ENCODE data around the gene CDC16. TPM values are rescaled to one million over a fixed set of nuclear protein-coding genes. Genes with fewer than 3 reads are reported as not detected.
A peak's percentile ranks its signal among the peaks of the same experiment; 100 is the strongest.

Gene CDC16
- total and polyA plus RNA-seq, 9 of the 15 experiments (the other 6 are each of a cell fraction or from before 2014, with no cell fraction given): 23.2 to 102 (median 51.6) TPM

DNA sequence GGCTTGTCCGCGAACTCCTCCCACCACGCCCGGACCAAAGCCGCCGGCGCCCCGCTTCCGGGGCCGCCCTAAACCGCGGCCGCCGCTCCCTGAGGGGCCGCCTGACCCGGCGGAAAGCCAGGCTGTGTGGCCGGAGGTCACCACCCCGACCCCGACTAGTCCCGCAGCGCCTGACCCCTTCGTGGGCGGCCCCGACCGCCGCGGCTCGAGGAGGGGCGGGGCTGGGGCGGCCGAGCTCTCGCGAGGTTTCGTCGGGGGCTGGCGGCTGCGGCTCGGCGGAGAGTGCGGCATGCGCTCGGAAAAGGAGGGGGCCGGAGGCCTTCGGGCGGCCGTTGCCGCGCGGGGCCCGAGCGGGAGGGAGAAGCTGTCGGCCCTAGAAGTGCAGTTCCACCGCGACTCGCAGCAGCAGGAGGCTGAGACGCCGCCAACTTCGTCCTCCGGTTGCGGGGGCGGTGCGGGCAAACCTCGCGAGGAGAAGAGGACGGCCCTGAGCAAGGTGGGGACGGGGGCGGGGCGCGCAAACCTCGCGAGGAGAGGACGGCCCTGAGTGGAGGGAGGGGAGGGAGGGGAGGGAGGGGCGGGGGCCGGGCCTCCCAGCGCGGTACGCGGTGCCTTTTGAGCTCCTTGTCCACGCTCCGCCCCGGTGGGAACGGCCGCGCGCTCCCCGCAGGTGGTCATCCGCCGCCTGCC is 46.8 kb downstream of the CDC16 start, which contains the start of gene UPF3A (continued):
- TF ChIP-seq, protein P1, sequence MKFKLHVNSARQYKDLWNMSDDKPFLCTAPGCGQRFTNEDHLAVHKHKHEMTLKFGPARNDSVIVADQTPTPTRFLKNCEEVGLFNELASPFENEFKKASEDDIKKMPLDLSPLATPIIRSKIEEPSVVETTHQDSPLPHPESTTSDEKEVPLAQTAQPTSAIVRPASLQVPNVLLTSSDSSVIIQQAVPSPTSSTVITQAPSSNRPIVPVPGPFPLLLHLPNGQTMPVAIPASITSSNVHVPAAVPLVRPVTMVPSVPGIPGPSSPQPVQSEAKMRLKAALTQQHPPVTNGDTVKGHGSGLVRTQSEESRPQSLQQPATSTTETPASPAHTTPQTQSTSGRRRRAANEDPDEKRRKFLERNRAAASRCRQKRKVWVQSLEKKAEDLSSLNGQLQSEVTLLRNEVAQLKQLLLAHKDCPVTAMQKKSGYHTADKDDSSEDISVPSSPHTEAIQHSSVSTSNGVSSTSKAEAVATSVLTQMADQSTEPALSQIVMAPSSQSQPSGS (CRISPR knock-in tag; IDR thresholded peaks at IDR 0.05): no peak
- TF ChIP-seq, protein P2, sequence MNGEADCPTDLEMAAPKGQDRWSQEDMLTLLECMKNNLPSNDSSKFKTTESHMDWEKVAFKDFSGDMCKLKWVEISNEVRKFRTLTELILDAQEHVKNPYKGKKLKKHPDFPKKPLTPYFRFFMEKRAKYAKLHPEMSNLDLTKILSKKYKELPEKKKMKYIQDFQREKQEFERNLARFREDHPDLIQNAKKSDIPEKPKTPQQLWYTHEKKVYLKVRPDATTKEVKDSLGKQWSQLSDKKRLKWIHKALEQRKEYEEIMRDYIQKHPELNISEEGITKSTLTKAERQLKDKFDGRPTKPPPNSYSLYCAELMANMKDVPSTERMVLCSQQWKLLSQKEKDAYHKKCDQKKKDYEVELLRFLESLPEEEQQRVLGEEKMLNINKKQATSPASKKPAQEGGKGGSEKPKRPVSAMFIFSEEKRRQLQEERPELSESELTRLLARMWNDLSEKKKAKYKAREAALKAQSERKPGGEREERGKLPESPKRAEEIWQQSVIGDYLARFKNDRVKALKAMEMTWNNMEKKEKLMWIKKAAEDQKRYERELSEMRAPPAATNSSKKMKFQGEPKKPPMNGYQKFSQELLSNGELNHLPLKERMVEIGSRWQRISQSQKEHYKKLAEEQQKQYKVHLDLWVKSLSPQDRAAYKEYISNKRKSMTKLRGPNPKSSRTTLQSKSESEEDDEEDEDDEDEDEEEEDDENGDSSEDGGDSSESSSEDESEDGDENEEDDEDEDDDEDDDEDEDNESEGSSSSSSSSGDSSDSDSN (IDR thresholded peaks at IDR 0.05; ENCODE audit: borderline replicate concordance in 1 of 2, low read depth in 2 of 2, low read length in 2 of 2): peak; percentile 83 to 93; a peak in 3 of 4 replicates
- TF ChIP-seq, protein P3, sequence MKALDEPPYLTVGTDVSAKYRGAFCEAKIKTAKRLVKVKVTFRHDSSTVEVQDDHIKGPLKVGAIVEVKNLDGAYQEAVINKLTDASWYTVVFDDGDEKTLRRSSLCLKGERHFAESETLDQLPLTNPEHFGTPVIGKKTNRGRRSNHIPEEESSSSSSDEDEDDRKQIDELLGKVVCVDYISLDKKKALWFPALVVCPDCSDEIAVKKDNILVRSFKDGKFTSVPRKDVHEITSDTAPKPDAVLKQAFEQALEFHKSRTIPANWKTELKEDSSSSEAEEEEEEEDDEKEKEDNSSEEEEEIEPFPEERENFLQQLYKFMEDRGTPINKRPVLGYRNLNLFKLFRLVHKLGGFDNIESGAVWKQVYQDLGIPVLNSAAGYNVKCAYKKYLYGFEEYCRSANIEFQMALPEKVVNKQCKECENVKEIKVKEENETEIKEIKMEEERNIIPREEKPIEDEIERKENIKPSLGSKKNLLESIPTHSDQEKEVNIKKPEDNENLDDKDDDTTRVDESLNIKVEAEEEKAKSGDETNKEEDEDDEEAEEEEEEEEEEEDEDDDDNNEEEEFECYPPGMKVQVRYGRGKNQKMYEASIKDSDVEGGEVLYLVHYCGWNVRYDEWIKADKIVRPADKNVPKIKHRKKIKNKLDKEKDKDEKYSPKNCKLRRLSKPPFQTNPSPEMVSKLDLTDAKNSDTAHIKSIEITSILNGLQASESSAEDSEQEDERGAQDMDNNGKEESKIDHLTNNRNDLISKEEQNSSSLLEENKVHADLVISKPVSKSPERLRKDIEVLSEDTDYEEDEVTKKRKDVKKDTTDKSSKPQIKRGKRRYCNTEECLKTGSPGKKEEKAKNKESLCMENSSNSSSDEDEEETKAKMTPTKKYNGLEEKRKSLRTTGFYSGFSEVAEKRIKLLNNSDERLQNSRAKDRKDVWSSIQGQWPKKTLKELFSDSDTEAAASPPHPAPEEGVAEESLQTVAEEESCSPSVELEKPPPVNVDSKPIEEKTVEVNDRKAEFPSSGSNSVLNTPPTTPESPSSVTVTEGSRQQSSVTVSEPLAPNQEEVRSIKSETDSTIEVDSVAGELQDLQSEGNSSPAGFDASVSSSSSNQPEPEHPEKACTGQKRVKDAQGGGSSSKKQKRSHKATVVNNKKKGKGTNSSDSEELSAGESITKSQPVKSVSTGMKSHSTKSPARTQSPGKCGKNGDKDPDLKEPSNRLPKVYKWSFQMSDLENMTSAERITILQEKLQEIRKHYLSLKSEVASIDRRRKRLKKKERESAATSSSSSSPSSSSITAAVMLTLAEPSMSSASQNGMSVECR (CRISPR knock-in tag; IDR thresholded peaks at IDR 0.05): peak; percentile 48; the same call in 1 of the 2 replicates
- TF ChIP-seq ZEB2 (IDR thresholded peaks at IDR 0.05): no peak
- TF ChIP-seq FIP1L1 (IDR thresholded peaks at IDR 0.05; ENCODE audit: low read depth, low read length, poor library complexity, severe bottlenecking): peak; percentile 82
- no peak for TF ChIP-seq PYGO2 (tag; IDR thresholded peaks at IDR 0.05)
- no peak for TF ChIP-seq ARID2 (IDR thresholded peaks at IDR 0.05)
- TF ChIP-seq, protein P4, sequence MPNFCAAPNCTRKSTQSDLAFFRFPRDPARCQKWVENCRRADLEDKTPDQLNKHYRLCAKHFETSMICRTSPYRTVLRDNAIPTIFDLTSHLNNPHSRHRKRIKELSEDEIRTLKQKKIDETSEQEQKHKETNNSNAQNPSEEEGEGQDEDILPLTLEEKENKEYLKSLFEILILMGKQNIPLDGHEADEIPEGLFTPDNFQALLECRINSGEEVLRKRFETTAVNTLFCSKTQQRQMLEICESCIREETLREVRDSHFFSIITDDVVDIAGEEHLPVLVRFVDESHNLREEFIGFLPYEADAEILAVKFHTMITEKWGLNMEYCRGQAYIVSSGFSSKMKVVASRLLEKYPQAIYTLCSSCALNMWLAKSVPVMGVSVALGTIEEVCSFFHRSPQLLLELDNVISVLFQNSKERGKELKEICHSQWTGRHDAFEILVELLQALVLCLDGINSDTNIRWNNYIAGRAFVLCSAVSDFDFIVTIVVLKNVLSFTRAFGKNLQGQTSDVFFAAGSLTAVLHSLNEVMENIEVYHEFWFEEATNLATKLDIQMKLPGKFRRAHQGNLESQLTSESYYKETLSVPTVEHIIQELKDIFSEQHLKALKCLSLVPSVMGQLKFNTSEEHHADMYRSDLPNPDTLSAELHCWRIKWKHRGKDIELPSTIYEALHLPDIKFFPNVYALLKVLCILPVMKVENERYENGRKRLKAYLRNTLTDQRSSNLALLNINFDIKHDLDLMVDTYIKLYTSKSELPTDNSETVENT (CRISPR knock-in tag; IDR thresholded peaks at IDR 0.05): peak; percentile 82
- TF ChIP-seq, protein P5, sequence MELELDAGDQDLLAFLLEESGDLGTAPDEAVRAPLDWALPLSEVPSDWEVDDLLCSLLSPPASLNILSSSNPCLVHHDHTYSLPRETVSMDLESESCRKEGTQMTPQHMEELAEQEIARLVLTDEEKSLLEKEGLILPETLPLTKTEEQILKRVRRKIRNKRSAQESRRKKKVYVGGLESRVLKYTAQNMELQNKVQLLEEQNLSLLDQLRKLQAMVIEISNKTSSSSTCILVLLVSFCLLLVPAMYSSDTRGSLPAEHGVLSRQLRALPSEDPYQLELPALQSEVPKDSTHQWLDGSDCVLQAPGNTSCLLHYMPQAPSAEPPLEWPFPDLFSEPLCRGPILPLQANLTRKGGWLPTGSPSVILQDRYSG (tag; conservative IDR thresholded peaks at IDR 0.05; ENCODE audit: low read depth): no peak
- TF ChIP-seq MBD2 (IDR thresholded peaks at IDR 0.05; ENCODE audit: borderline replicate concordance, low read depth): peak; percentile 12; the same call in 1 of the 2 replicates
